ENCODE data around the gene BMP6. TPM values are rescaled to one million over a fixed set of nuclear protein-coding genes. Genes with fewer than 3 reads are reported as not detected.

BMP6 gene
- total RNA-seq, 1 experiment from 2014 or later = 0.28 TPM

DNA sequence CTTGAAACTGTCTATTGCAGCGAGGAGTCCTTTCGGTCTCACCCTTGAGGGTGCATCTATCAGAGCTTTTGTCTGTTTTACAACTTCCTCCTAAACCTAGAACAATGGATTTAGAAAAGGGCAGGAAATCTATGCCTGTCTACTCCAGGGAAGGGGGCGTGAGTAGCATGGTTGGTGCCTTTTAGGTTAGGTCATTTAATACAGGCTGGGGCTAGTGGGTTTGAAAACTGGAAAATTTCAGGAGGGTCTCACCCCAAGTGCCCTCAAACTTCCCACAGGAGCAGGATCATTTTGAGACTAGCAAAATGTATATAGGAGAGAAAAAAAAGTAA, 33.5 kb upstream of the BMP6 start:
- H2BK15ac ChIP-seq (ENCODE audit: low read depth, low read length) = no peak overlapping the region
- H3K4ac ChIP-seq (ENCODE audit: low read depth, low read length) = no peak overlapping the region
- H3T11ph ChIP-seq (ENCODE audit: low read length) = no peak overlapping the region
- H2BK12ac ChIP-seq (ENCODE audit: insufficient read length, low read depth, low read length) = no peak overlapping the region
- no peak overlapping the region for H2BK5ac ChIP-seq (ENCODE audit: insufficient read length, low read length)
- no peak overlapping the region for H3K23ac ChIP-seq (ENCODE audit: insufficient read length, low read depth, low read length)
- H3K27me3 ChIP-seq (ENCODE audit: insufficient read depth, low read length) = no peaks in the 10 kb centered on the region
- no peaks in the 10 kb centered on the region for H4K20me1 ChIP-seq (ENCODE audit: control insufficient read depth, insufficient read depth, insufficient read length)
- Mint-ChIP-seq H3K4me3 (no peak overlapping the region), H3K27ac (no peak overlapping the region), H3K27me3 (ENCODE audit: low read depth) (peaks cover 3% of the 10 kb centered on the region), H3K9me3 (no peaks in the 10 kb centered on the region), H3K4me1 (peaks cover 13% of the 10 kb centered on the region in 2 experiments), H3K36me3 (ENCODE audit: insufficient read depth in 1 of 3, low read depth in 3 of 3) (no peaks in the 10 kb centered on the region)
- H3K9ac ChIP-seq (ENCODE audit: extremely low read depth, insufficient read length, low read length) = no peak overlapping the region
- H3K23me2 ChIP-seq (ENCODE audit: insufficient read length, low read depth, low read length, poor library complexity, severe bottlenecking) = no peaks in the 10 kb centered on the region
- H4K5ac ChIP-seq (ENCODE audit: insufficient read length, low read depth, low read length) = no peak overlapping the region
- no peak overlapping the region for H3K27ac ChIP-seq (ENCODE audit: insufficient read length, low read depth, low read length)
- H3K9me3 ChIP-seq (ENCODE audit: control insufficient read depth, low read depth, low read length) = no peaks in the 10 kb centered on the region
- H2BK120ac ChIP-seq (ENCODE audit: low read depth, low read length, poor library complexity, severe bottlenecking) = no peak overlapping the region
- H3K79me1 ChIP-seq (ENCODE audit: insufficient read depth, low read depth, low read length, poor library complexity, severe bottlenecking) = no peaks in the 10 kb centered on the region
- H4K8ac ChIP-seq (replicated peaks; ENCODE audit: insufficient read length, low read depth, low read length) = no peak overlapping the region
- DNase-seq = no peak
- H3K79me2 ChIP-seq (ENCODE audit: insufficient read depth, low read length) = no peaks in the 10 kb centered on the region
- WGBS (ENCODE audit: extremely low coverage, insufficient read length, low lambda C conversion rate) = no CpG with 5 or more reads among the region's 3 CpGs
- no peak overlapping the region for H3K14ac ChIP-seq (ENCODE audit: insufficient read depth, low read length)
- no peaks in the 10 kb centered on the region for H3K4me1 ChIP-seq (ENCODE audit: insufficient read depth, low read length)
- H3K18ac ChIP-seq (ENCODE audit: insufficient read length, low read depth, low read length) = no peak overlapping the region
- H2AK5ac ChIP-seq (ENCODE audit: insufficient read length, low read length) = no peak overlapping the region
- H2AFZ ChIP-seq (ENCODE audit: low read length) = no peak overlapping the region
- H4K91ac ChIP-seq (ENCODE audit: insufficient read length, low read depth, low read length) = no peak overlapping the region
- H3K56ac ChIP-seq (ENCODE audit: insufficient read length, low read depth, low read length) = no peak overlapping the region
- no peak overlapping the region for H2BK20ac ChIP-seq (ENCODE audit: low read depth, low read length, poor library complexity, severe bottlenecking)
- TF ChIP-seq CTCF (conservative IDR thresholded peaks at IDR 0.05) = no peak
- no peak overlapping the region for H3K4me2 ChIP-seq (ENCODE audit: insufficient read depth, insufficient read length, low read length)
